ENCODE results near the gene RAI1. TPM values are rescaled to one million over a fixed set of nuclear protein-coding genes. Genes with fewer than 3 reads are reported as not detected.

Gene RAI1
- total and polyA plus RNA-seq, 2 of the 8 experiments (the other 6 are each of a cell fraction or from before 2014, with no cell fraction given) = 0.39 to 1.2 TPM

DNA sequence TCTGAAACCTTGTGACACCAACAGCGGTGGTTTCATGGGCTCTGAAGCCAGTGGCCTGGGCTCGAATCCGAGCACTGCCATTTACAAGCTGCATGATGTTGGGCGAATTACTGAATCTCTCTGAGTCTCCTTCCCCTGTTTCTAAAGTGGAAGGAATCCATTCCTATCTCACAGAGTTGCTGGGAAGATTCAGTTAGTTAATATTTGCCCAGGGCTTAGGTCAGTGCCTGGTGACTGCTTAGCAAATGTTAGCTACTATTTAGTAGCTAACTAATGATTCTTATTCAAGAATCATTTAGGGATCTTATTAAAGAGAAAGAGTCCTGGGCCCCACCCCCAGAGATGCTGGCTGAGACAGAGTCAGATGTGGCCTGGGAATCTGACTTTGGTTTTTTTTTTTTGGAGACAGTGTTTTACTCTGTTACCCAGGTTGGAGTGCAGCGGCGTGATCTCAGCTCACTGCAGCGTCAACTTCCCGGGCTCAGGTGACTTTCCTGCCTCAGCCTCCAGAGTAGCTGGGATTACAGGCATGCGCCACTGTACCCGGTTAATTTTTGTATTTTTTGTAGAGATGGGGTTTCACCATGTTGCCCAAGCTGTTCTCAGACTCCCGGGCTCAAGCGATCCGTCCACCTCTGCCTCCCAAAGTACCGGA, 33.6 kb upstream of the RAI1 start:
- H3K23me2 ChIP-seq (ENCODE audit: low read depth, low read length) = no peaks in the 10 kb centered on the region
- H3K9ac ChIP-seq (replicated peaks in 1 of 4; ENCODE audit: extremely low read depth in 1 of 4, low read depth in 3 of 4, low read length in 3 of 4) = no peak overlapping the region
- CTCF ChIA-PET (ENCODE audit: partially characterized antibody) = interaction anchor here (0.6 to 1.6 kb wide), 8 partner anchors 10 to 293 kb away, joined by 3 to 6 read pairs (median 4); no protein-coding TSS in a partner anchor
- H4K20me1 ChIP-seq (replicated peaks in 1 of 2; ENCODE audit: control insufficient read depth in 1 of 2, insufficient read depth in 2 of 2, low read length in 2 of 2) = no peaks in the 10 kb centered on the region
- no peak overlapping the region for H2BK5ac ChIP-seq (ENCODE audit: low read depth, low read length)
- no peak overlapping the region for H4K8ac ChIP-seq (ENCODE audit: extremely low read depth, insufficient read depth, low read length)
- 81% methylated on average over 12 of the region's 14 CpGs; no CpG with 5 or more reads in 1 of the 2 experiments for WGBS, 2 experiments (ENCODE audit: extremely low coverage in 1 of 2, insufficient coverage in 1 of 2, insufficient read length in 1 of 2, insufficient replicate concordance in 2 of 2, low coverage in 1 of 2, low lambda C conversion rate in 2 of 2, missing lambda C conversion rate in 1 of 2)
- H3K4ac ChIP-seq (replicated peaks; ENCODE audit: insufficient read length, low read depth, low read length) = no peak overlapping the region
- peaks cover 7 to 10% of the 10 kb centered on the region in 2 experiments; a peak in 2 of 4 replicates for H3K9me3 ChIP-seq (ENCODE audit: insufficient read depth in 2 of 2, low read depth in 1 of 2, low read length in 1 of 2)
- no peak overlapping the region for H2BK20ac ChIP-seq (ENCODE audit: low read length)
- H2BK12ac ChIP-seq (ENCODE audit: low read depth, low read length) = no peak overlapping the region
- no peak overlapping the region for H3K23ac ChIP-seq (ENCODE audit: insufficient read length)
- H3K4me2 ChIP-seq (ENCODE audit: insufficient read depth in 1 of 2, low read depth in 2 of 2, low read length in 2 of 2) = no peak overlapping the region
- TF ChIP-seq SIN3A (conservative IDR thresholded peaks at IDR 0.05 in 1 of 2, IDR thresholded peaks at IDR 0.05 in 1 of 2; ENCODE audit: low read depth in 1 of 2, low read length in 2 of 2) (no peak), CREB1 (IDR thresholded peaks at IDR 0.05) (no peak), CBX5 (IDR thresholded peaks at IDR 0.05; ENCODE audit: low read depth, low read length) (no peak), SP2 (IDR thresholded peaks at IDR 0.05; ENCODE audit: low read length) (no peak), ZNF274 (IDR thresholded peaks at IDR 0.05; ENCODE audit: borderline replicate concordance, extremely low read depth, low read length) (no peak), MAFK (IDR thresholded peaks at IDR 0.05; ENCODE audit: low read depth, low read length) (no peak)
- TF ChIP-seq, protein P1, sequence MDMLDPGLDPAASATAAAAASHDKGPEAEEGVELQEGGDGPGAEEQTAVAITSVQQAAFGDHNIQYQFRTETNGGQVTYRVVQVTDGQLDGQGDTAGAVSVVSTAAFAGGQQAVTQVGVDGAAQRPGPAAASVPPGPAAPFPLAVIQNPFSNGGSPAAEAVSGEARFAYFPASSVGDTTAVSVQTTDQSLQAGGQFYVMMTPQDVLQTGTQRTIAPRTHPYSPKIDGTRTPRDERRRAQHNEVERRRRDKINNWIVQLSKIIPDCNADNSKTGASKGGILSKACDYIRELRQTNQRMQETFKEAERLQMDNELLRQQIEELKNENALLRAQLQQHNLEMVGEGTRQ (IDR thresholded peaks at IDR 0.05; ENCODE audit: low read length) = no peak
- H3K14ac ChIP-seq (ENCODE audit: insufficient read length) = no peak overlapping the region
- no peak overlapping the region for H2AFZ ChIP-seq (ENCODE audit: low read length)
- no peaks in the 10 kb centered on the region for H3K4me1 ChIP-seq (replicated peaks in 1 of 4; ENCODE audit: control insufficient read depth in 3 of 4, insufficient read depth in 4 of 4, low read length in 3 of 4)
- DNase-seq (ENCODE audit: low read depth in 1 of 2, low spot score in 2 of 2) (no peak), FAIRE-seq (no peak)
- no peak overlapping the region for H4K5ac ChIP-seq (ENCODE audit: insufficient read length, low read depth, low read length)
- no peak overlapping the region for H3K4me3 ChIP-seq (ENCODE audit: extremely low read depth in 1 of 4, insufficient read depth in 2 of 4, low read depth in 3 of 4, low read length in 4 of 4)
- no peak overlapping the region for H3K27ac ChIP-seq (ENCODE audit: low read depth, low read length)
- no peaks in the 10 kb centered on the region for H3K79me1 ChIP-seq (ENCODE audit: low read depth, low read length)
- H2AK5ac ChIP-seq (ENCODE audit: low read depth, low read length) = no peak overlapping the region
- no peaks in the 10 kb centered on the region; a peak in 1 of 7 replicates for H3K27me3 ChIP-seq (replicated peaks in 1 of 4; ENCODE audit: control insufficient read depth in 3 of 4, extremely low read depth in 1 of 4, insufficient read depth in 3 of 4, low read length in 3 of 4)
- no peak overlapping the region for H3K56ac ChIP-seq (replicated peaks; ENCODE audit: insufficient read length, low read depth, low read length)
- POLR2A ChIA-PET (ENCODE audit: partially characterized antibody) = interaction anchor here (0.6 kb wide), 2 partner anchors 40 to 328 kb away, joined by 3 to 4 read pairs; no protein-coding TSS in a partner anchor
- no peaks in the 10 kb centered on the region for H3K36me3 ChIP-seq (ENCODE audit: control insufficient read depth in 2 of 4, insufficient read depth in 4 of 4, low read length in 3 of 4)
- H2BK120ac ChIP-seq (replicated peaks; ENCODE audit: low read depth, low read length) = no peak overlapping the region
- H3K18ac ChIP-seq (ENCODE audit: extremely low read depth, low read length) = no peak overlapping the region
- no peaks in the 10 kb centered on the region for H3K79me2 ChIP-seq (ENCODE audit: control insufficient read depth in 1 of 2, insufficient read depth in 2 of 2, low read length in 2 of 2)
- no peak overlapping the region for H4K91ac ChIP-seq (replicated peaks; ENCODE audit: insufficient read length, low read length)
- H2BK15ac ChIP-seq (ENCODE audit: low read length) = no peak overlapping the region

Data from H1 (cell line).